NCI-H2196 treated with DMSO at 0.1 percent for 48 hours (cell line): ENCODE measurements around the gene TSR3.

Experiments
- DNase-seq: peaks from one replicate; lab custom pipeline; 2025; ENCODE audit not compliant: unreplicated experiment; lab: John Stamatoyannopoulos, UW

TSR3 gene

DNA sequence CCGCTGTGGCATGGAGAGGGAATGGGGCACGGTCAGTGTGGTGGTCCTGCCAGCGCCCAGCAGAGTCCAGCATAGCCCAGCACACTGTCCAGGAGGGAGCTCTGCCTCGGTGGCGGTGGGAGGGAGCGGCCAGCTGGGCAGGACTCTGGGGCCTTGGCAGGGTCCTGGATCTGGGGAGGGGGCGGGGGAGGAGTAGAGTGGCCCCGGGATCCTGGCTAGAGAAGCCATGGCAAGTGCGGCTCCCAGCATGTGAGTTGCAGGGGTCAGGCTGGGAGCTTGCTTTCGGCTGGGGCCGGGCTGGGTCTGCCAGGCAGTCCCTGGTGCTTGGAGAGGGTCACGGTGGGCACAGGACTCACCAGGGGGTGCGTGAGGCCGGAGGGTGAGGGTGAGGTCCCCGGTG, 3.9 kb upstream of the TSR3 start:
- no peak for DNase-seq

DNA sequence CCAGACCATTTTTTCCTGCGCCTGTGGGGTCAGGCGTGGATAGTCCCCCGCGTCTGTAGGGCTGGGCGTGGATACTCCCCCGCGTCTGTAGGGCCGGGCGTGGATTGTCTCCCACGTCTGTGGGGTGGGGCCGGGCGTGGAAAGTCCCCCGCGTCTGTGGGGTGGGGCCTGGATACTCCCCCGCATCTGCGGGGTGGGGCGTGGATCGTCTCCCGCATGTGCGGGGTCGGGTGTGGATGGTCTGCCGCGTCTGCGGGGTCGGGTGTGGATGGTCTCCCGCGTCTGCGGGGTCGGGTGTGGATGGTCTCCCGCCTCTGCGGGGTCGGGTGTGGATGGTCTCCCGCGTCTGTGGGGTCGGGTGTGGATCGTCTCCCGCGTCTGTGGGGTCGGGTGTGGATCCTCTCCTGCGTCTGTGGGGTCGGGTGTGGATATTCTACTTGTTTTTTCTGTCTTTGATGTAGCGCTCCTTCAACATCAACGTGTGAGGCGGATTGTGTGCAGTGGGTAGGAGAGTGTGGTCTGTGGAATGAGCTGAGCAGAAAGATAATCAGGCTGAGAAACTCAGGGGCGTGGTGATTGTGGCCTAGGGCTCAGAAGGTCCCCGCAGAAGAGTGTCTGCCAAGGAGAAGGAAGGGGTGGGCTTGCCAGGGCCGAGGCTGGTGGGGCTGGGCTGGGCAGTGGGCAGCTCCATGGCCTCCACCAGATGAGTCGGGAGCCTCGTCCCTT, 3.3 kb upstream of the TSR3 start:
- no peak for DNase-seq

DNA sequence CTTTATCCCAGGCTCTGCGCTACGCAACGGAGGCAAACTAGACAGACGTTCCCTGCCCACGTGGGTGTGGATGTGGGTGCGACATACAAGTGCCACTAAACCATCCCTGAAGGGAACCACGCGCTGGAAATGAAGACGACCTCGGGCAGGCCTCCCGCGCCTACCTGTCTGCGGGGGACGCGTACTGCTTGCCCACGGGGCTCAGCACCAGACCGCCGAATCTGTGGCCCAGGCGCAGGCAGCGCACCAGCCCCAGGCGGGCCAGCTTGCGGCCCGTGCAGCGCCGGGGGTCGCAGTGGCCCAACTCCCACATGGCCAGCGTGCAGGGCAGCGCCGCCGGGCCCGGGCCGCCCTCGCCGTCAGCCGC, 480 bp downstream of the TSR3 start:
- DNase-seq: no peak

DNA sequence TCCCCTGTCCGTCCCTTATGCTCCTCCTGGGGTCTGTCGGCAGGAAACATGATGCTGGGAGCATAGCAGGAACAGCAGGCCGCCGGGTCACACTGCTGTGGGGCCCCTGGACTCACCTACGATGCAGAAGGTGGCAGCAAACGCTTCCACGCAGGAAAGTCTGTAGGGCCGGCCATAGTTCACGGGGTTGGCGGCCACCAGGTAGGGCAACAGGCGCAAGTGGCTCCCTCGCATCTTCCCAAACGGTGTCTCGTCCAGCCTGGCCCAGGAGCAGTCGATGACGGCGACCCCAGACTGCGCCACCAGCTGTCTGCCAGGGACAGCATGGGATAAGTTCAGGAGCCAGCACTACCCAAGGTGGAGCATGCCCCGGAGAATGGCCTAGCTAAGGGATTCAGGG, 987 bp downstream of the TSR3 start:
- DNase-seq: no peak

DNA sequence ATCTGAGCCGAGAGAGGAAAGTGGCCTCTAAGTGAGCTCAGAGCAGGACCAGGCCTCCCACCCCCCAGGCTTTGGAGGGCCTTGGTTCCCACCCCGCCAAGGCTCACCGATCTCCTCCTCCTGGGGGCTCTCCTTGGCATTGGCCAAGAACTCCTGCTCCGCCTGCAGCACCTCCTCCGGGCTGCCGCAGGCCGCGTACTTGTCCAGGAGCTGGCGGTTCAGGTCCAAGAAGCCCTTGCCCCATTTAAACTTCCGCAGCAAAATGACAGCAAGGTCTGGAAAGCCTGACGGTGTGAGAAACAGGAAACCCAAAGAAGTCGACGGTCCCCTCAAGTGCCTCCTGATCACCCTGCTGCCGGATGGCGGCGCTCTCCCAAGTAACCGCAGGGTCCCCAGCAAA, 1.7 kb downstream of the TSR3 start:
- no peak for DNase-seq

DNA sequence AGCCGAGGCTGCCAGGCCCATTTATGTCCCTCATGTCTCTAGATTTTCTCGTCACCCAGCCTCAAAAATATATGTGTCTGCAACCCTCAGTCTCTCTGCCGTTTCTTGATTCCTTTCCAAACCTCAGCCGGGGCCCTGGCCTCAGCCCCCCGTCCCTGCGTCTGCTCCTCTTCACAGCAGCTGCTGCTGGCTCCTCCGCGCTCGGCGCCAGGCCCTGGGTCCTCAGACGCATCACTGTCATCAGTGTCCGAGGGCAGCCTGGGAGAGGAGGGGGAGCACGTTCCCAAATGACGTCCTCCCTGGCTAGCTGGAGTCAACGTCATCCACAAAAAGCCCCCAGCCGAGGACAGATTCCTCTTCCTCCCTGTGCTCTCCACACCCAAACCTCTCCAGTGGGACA, 2.3 kb downstream of the TSR3 start:
- no peak for DNase-seq

DNA sequence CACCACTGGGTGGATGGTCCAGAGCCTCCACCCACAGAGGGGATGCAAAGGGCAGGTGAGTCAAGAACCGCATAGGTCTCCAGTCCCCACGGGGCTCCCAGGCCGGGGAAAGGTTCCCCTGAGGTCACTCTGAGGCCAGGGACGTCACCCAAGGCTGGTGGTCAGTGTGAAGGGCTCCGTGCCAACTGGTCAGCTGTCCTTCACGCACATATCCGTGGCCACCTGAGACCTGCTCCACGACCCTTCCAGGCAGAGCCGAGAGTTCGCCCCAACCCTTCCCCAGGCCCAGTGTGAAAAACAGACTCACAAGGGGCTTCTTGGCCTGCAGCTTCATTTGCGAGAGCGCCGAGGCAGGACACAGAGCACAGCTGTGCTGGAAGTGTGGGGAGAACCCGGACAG, 2.8 kb downstream of the TSR3 start:
- DNase-seq: no peak

DNA sequence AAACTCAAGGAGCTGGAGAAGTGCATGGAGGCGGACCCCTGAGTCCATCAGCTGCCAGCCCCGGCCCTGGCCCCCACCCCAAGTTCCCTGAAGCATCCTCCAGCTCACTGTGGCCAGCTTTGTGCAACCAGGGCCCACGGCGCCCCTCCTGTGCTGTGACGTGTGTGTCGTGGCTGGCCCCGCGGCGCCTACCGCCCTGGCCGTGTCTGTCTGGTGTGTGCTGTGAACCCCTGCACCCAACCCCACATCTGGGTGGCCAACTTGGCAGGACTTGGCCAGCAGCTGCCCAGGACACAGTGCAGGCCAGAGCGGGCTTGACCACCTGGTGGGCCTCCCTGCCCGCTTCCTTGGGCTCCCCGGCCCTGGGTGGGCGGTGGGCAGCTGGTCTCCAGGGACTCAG, 3.2 kb downstream of the TSR3 start:
- no peak for DNase-seq

DNA sequence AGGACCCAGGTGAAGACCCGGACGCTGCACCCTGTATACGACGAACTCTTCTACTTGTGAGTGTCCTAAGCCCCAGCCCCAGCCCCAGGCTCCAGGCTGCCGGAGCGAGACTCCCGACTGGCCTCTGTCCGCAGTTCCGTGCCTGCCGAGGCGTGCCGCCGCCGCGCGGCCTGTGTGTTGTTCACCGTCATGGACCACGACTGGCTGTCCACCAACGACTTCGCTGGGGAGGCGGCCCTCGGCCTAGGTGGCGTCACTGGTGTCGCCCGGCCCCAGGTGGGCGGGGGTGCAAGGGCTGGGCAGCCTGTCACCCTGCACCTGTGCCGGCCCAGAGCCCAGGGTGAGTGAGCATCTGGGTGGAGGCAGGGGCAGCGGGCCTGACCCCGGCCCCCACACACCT, 3.7 kb downstream of the TSR3 start:
- DNase-seq: no peak

DNA sequence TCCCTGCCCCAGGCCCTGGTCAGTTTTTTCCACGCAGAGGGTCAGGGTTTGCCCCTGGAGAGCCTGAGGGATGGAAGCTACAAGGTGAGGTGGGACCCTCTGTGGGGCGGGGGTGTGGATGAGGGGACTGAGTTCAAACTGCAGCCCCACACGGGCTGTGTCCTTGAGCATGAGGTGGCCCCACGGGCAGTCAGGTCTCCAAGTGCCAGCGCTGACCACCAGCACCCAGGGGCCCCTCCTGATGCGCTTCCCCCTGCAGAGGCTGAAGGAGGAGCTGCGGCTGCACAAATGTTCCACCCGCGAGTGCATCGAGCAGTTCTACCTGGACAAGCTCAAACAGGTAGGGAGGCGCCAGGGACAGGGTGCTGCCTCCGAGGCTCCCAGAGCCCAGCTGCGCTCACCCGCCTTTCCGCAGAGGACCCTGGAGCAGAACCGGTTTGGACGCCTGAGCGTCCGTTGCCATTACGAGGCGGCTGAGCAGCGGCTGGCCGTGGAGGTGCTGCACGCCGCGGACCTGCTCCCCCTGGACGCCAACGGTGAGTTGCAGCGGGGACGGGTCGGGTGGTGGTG, 4.3 kb downstream of the TSR3 start:
- no peak for DNase-seq

DNA sequence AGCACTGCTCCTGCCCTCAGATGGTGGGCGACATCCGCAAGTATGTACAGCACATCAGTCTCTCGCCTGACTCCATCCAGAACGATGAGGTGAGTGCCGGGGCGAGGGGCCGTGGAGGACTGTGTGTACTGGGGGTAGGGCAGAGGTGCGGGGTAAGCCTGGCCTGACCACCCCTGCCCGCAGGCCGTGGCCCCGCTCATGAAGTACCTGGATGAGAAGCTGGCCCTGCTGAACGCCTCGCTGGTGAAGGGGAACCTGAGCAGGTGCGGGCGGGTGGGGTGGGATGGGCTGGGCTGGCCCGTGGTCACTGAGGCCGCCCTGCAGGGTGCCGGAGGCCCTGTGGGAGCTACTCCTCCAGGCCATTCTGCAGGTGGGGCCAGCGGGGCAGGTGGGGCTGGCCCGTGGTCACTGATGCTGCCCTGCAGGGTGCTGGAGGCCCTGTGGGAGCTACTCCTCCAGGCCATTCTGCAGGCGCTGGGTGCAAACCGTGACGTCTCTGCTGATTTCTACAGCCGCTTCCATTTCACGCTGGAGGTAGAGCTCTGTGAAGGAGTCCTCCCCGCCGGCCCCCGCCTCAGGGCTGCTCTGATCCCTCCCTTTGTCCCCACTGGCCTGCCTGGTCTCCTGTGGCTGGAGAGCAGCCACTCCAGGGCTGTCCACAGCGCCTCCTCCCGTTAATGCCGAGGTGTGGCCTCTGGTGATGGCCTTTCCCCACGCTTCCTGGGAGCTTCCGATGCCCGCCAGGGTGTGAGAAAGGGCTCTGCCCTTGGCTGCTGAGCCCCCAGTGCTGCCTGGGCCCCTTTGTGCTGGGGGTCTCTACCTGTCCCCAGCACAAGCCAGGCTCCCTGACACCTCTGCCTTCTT, 5.0 kb downstream of the TSR3 start:
- no peak for DNase-seq

DNA sequence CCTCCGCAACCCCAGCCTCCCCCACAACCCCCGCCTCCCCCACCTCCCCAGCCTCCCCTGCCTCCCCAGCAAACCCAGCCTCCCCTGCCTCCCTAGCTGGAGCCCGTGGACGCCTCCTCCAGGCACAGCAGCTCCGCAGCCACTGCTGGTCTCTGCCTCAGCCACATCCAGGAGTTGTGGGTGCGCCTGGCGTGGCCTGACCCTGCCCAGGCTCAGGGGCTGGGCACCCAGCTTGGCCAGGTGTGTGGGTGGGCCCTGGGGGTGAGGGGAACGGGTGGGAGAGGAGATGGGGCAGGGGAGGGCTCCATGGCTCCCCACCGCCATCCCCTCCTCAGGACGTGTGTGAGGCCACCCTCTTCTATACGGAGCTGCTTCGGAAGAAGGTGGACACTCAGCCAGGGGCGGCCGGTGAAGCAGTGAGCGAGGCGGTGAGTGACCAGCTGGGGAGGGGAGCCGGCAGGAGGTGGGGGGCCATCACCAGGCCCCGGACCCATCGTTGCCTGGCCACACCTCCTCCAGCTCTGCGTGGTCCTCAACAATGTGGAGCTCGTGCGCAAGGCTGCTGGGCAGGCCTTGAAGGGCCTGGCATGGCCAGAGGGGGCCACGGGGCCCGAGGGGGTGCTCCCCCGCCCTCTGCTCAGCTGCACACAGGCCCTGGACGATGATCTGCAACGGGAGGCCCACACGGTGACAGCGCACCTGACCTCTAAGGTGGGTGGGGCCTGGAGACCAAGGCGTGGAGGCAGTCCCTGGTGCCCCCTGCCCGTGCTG, 5.8 kb downstream of the TSR3 start:
- no peak for DNase-seq

DNA sequence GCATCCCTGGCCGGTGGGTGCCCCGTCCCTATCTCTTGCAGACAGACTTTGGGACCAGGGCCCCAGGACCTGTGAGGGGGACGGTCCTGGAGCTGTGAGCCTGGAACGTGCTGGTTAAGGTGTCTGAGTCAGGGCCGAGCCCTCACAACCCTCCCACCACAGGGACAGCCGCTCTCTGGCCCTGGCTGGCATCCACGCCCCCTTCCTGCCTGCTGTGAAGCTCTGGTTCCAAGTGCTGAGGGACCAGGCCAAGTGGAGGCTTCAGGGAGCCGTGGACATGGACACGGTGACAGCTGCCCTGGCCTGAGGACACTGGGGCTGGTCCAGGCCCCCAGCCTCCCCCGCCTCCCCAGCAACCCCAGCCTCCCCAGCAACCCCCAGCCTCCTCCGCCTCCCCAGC, 6.6 kb downstream of the TSR3 start:
- DNase-seq: no peak

DNA sequence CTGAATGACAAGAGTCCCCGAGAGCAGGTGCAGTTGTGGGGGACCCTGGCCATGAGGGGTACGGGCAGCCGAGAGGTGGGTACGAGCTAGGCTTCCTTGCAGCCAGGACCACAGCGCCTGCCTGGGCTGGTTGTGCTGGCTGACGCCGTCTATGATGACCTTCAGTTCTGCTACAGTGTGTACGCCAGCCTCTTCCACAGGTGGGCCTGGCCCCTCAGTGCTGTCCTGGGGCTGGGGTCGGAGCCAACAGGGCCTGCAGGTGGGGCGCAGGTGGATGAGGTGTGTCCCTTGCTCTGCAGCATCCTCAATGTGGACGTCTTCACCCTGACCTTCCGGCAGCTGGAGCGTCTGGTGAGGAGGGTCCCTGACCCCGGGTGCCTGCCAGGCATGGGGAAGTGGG, 7.2 kb downstream of the TSR3 start:
- DNase-seq: no peak

DNA sequence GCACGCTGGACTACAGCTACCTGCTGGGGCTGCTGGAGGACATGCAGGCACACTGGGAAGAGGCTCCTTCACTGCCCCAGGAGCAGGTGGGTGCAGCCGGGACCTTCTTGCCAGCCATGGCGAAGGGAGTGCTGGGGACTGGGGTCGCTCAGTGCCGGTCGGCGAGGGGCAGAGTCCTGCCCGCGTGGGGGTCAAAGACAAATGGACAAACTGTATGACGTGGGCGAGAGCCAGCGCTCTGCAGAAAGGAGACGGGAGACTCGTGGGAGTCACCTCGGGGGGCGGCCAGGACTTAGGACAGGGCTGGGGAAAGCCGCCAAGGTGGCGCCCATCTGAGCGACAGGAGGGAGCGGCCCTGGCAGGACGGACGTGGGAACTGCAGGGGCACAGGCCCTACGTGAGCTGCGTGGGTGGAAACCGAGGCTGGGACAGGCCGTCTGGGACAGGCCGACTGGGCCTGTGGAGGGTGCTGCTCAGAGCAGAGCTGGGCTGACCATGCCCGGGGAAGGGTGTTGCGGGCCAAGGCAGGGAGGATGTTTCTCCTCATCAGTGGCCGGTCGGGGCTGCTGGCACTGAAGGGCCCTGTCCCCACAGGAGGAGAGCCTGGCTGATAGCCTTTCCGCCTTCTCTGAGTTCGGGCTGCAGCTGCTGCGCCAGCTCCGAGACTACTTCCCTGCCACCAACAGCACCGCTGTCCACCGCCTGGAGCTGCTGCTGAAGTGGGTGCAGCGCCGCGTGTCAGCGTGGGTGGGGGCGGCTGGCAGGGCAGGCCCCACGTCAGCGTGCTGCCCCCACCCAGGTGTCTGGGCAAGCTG, 8.0 kb downstream of the TSR3 start:
- DNase-seq: no peak

DNA sequence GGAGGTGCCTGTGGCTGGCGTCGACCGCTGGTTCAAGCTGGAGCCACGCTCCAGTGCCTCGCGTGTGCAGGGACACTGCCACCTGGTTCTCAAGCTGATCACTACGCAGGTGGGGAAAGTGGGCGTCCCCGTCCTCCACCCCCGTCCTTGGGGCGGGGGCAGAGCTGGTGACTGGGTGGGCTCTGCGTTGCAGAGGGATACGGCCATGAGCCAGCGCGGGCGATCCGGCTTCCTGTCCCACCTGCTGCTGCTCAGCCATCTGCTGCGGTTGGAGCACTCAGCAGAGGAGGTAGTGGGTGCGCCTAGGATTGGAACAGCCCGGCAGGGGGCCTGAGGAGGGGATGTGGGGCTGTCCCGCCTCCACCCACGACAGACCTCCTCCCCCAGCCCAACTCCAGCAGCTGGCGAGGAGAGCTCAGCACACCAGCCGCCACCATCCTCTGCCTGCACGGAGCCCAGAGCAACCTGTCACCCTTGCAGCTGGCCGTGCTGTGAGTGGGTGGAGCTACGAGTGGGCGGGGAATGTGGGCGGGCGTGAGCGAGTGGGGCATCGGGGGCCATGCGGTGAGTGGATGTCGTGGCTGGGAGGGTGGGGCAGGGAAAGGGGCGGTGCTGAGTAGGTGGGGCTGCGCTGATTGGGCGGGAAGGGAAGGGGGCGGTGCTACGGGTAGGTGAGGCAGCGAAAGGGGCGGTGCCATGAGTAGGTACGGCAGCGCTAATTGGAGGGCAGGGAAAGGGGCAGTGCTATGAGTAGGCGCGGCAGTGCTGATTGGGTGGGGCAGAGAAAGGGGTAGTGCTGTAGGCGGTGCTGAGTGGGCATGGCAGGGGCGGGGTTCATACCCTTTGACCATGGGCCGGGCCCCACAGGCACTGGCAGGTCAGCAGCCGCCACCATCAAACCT, 8.9 kb downstream of the TSR3 start:
- DNase-seq: peak; percentile 99

DNA sequence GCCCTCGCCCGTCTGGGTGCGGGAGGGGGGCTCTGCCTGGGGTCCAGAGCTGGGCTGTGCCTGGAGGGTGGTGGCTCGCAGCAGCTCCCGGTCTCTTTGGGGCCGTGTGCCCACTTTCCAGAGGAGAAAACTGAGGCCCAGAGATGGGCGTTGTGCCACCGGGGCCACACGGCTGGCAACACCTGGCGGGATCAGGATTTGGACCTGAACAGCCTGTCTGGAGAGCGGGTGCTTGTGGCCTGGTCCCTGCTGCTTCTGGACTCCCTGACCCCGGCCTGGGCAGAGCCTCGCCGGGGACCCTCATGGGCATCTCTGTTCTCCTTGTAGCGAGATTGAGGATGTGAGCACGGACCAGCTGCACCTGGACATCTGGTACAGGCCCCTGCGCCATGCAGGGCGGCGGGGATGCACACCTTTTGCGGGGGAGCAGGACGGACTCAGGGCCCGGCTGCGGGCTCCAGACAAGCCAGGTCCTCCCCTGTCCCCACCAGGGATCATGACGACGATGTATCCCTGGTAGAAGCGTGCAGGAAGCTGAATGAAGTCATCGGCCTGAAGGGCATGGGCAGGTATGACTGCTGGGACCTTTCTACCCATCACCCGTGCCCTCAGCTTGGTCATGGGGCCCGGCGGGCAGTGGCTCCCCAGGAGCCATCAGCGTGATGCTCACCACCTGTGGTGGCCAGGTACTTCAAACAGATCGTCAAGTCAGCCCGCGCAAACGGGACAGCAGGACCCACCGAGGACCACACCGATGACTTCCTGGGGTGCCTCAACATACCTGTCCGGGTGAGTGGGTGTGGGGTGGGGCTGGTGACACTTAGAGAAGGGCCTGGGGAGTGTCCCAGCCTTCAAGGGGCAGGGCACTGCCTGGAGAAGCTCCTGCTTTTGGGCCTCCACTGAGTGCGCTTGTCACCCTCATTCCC, 9.9 kb downstream of the TSR3 start:
- no peak for DNase-seq

DNA sequence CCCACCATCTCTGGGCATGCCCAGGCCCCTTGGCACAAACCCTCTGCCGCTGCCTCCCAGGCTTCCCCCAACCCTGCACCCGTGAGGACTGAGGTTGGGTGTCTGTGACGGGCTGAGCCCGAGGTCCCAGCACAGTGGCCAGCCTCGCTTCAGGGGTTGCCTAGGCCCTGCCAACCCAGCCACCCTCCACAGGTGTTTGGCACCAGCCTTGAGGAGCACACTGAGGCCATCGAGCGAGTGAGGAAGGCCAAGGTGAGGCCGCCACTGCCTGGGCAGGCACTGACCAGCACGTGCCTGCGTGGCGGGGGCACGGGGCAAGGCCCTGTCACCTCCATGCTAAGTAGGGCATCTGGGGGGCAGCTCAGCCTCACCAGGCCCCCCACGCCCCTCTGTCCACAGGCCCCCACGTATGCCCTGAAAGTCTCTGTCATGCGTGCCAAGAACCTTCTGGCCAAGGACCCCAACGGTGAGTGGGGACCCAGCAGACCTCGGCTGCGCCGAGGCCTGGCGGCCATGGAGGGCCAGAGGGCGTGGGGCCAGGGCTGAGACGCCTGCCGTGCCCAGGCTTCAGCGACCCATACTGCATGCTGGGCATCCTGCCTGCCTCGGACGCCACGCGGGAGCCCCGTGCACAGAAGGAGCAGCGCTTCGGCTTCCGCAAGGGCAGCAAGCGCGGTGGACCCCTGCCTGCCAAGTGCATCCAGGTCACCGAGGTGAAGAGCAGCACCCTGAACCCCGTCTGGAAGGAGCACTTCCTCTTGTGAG, 10.8 kb downstream of the TSR3 start:
- no peak for DNase-seq
